HG03103 (cell line): Measurements from ENCODE around the gene COL25A1.
A peak's percentile ranks its signal among the peaks of the same experiment; 100 is the strongest.
"Not testable (repeated sequence)": the region's sequence is repeated elsewhere in the genome, so short reads cannot be mapped to it uniquely, and the experiment has no call there.

ENCODE experiments used
- ATAC-seq: cut with Tn5 transposase; IDR thresholded peaks from one replicate; pipeline ENCODE4 v1.9.1; 2021; ENCODE audit warnings: low read depth; ENCODE audit not compliant: unreplicated experiment

The COL25A1 gene

DNA sequence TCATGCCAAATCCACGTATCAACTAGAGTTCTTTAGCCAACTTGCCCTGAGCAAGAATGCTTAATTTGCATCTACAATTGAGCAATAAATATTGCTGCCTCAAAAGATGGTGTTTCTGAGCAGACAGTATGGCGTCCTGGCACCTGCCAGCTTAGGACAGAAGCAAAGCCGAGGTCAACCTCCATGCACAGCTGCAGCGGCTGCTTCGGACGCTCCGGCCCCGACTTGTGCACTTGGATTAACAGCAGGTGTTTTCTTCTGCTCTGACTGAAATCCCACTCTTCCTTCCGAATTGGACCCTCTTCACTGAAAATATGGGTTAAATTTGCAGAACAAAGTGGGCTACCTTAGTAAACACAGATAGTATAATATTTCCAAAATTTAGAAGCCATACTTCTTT lies 324.4 kb downstream of the COL25A1 start:
- ATAC-seq = no peak

DNA sequence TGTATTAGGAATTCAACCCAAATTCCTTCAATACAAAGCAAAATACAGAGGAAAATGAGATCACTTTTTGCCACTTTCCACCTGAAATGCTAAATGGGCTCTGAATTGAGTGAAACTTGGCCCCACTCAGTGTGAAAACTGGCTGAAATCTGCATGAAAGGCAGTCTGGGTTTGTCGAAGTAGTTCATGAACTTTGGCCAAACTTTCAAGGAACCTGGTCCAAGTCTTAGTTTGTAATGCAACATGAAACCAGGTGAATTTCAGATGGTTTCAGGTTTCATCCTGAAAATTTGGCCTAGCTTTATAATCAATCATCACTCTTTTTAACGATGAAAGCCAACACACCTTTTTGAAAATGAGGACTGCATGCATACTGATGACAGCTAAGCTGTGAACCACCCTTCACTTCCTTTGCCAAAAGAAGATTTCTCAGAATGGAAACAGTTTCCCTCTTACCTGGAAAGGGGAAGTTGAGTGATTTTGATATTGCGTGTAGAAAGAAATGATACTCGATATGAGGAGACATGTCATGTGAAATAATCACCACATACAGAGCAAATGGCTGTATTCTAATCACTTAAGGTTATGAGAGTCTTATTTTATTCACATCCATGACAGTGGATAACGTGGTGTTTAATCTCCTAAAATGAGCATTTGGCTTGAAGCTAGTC lies 329.7 kb downstream of the COL25A1 start:
- ATAC-seq = peak; percentile 54

DNA sequence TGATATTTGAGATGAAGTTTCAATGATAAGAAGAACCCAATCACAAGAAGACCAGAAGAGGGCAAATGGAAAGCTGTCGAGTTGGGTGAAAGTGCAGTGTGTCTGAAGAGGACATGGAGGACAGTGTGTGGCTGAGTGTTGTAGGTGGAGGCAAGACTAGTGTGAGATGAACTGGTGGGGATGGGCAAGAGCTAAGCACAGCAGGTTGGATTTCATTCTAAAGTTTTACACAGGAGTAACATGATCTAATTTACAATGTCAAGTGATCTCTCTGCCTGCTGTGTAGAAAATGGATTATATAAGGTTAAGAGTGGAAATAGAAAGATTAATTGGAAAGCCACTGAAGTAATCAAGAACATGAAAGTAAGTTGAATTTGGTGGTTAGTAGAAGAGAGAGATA lies 331.0 kb downstream of the COL25A1 start:
- no peak for ATAC-seq

DNA sequence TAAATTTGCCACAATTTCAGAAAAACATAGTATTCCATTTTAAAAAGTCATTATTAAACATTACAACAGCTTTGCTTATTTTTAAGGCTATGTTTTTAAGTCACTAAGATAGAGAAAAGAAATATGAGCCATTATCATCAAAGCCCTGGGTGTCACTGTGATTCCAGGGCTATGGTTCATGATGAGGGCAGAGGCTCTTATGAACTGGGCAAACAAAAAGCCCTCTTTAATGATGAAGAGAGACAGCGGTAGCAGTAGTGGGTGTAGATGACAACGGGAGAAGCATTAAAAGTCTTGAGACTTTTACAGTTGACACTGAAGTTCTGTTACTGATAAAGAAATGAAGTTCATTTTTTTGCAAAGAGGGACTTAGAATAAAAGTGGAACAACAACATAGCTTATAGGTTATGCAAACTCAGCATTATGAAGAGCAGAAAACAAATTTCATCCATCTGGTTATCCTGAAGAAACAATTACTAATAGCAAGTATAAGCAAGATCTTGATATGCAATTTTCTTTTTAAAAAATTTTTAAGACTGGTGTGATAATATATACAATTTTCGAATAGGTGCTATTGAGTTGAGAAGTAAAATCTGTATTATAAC lies 336.9 kb downstream of the COL25A1 start:
- ATAC-seq = no peak

DNA sequence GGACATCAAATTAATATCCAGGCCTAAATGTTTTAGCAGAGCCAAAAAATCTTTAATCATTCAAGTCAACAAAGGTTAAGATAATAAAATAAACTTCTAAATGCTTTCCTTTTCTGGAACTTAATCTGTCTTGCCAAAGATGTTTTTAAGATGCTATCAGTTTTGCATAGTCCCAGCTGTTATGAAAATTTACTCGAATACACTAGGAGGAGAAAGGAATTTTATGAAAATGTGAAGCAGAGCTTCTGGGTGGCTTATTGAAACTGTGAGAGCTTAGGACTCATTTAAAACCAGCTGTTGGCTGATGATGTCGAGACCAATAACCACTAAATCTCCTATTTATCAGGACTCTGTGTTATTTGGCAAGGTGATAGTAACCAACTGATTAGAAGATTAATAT lies 337.4 kb downstream of the COL25A1 start:
- ATAC-seq = no peak

DNA sequence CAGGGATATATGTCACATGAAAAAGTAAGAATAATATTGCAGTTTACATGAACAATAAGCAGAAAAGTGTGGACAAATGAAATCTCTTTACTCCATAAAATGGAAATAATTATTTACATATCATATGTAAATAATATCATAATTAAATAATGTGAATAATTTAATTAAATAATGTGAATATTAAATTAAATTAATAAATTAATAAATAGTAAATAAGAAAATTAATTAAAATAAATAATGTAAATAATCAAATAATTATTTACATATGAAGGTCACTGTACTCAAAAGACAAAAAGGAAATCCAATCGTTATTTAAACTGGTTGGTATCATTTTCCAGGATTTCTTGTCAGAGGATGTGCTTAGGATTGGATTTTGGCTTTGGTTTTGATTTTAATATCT lies 338.5 kb downstream of the COL25A1 start:
- no peak for ATAC-seq

DNA sequence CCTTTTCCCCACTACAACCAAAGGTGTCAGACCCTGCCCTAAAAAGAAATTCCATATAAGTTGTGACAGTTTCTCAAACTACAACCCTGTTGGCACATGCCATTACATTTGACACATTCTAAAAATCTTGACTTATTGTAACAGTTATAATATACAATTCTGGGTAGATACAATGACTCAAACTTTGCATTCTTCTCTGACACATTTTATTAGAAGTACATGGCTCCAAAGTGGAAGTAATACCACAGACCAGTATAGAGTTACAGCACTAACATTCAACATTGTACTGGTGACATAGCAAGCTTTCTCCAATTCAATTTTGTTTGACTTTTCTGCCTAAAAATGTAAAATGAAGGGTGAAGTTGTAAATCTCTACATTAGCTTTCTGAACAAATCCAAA lies 343.0 kb downstream of the COL25A1 start:
- ATAC-seq = no peak

DNA sequence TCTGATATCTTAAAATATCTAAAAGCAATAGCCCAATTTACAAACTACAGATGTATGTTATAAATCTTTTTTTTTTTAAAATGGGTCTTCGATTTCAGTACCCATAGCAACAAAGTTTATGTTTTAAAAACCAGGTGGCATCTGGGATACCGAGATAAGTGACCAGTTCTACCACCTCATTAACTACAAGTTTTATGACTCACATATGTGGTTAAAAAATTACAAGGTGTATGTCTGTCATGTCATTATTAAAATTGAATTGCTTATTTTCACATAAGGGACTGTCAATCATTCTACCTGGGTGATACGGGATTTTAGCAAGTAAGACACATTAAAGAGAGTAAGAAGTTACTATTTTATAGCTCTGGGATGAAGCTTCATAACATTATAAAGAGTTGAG lies 347.6 kb downstream of the COL25A1 start:
- ATAC-seq = no peak

DNA sequence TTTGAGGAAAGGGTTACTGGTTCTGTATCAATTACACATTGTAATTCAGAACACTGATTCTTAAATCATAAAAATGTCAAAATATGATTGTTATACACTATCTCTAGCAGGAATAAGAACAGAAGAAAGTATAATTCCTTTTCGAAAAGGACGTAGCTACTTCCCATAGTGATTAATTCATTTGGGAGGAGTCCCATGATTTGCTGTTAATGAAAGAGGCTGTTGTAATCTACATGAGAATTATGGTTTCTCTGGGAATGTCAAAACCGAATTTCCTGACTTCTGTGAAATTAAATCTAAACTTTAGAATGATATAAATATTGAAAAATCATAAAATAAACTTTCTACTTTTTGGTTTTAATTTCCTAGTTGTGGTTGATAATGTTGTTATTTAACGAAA lies 348.5 kb downstream of the COL25A1 start:
- ATAC-seq = no peak

DNA sequence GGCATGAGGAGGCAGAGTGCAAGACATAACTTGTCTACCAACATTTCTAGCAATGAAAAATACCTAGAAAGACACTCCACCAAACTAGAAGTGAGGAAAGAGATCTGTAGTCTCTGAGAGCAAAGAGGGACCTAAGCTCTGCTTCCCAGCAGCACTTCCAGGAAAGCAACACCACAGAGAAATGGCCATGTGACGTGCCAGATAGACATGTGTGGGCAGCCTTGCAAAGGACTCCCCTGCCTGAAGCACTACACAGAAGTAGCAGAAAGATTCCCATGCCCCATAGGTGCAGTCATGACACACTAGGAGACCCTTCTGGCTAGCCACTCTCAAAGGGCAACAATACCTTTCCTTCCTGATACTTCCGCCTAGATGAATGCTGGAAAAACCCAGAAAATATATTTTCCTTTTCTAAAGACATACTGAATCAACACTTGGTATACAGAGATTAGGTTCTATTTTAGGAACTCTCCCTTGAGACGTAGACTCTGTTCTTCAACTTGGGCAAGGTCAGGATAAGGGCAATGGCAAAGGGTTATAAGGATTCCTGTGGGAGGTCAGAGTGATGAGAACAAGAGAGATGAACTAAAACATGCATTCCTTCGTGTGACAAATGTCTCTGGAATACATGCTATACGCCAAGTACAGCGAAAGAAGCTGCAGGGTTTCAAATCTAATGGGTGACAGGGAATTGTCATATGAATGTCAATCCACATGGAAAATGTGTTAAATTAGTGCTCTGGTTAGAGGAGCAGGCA lies 352.1 kb downstream of the COL25A1 start:
- ATAC-seq = no peak

DNA sequence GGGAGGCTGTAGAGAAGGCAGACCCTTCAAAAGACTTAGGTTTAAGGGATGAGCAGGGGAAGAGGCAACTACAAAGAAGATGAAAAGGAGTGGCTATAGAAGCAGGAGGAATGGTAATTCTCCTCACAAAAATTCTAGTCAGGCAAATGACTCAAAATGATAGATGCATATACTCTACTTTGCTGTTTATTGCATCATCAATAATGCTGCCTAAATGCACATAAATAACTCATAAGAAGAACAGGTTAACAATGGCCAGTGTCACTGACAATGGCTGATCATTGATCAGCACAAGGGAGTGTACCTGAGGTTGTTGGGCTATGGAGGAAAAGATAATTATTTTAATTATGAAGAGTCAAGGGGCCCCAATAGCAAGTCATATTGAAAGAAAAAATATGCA lies 354.9 kb downstream of the COL25A1 start:
- ATAC-seq = no peak

DNA sequence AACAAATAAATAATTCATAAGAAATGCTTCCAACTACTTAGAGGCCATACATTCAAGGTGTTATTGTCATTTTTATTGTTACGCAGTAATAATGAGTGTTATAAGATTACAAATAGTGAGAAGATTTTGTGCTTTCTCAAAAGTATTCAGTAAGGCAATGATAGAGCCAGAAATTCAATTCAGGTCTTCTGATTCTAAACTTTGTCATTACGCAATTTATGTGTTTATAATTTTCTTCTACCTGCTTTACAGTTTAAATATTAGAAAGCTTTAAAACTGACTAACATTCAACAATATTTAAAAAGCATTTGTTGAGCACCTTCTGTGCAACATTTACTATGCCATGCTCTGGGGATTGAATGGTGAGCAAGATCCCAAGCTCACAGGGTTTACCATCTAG lies 356.2 kb downstream of the COL25A1 start:
- no peak for ATAC-seq

DNA sequence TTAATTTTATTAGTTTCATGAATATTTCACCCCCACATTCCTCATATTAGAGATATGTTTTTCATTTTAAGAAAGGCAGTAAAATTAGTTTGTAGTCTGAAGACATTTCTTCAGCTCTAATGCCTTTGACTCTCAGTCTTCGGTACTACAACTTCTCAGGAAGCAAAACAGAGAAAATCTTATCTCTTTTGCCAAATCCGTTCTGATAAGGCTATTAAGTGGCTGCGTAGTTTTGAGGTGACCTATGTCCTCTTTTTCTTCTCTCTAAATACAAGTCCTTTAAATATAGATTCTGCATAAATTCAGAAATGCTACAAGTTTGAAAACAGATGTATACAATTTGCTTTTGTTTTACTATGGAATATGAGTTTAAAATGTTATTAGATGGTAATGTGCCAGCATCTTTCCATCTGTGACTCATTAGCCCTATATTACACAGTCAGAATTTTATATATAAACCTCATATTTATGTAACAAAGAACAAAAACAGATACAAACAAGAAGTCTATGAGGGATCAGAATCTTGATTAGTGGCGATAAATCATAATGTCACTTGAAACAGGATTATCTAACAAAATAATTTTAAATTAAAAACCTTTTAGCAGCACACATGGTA lies 358.4 kb downstream of the COL25A1 start:
- ATAC-seq = no peak

DNA sequence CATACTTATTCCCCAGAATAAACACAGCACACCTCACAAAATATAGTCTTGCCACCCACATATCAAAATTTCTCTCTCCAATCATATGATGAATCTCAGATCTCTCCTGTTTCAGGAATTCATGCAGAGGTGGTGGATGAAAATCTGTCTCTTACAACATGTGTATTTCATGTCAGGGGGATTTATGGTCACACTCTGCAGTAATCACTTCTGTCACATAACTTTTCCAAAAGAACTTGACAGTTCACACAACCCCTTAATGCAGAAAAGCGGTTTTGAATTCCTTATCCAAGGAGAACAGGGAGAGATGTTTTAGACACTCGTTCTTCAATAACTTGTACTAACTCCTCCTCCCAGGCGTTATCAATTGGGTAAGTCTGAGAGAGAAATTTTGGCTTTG lies 359.1 kb downstream of the COL25A1 start:
- no peak for ATAC-seq

DNA sequence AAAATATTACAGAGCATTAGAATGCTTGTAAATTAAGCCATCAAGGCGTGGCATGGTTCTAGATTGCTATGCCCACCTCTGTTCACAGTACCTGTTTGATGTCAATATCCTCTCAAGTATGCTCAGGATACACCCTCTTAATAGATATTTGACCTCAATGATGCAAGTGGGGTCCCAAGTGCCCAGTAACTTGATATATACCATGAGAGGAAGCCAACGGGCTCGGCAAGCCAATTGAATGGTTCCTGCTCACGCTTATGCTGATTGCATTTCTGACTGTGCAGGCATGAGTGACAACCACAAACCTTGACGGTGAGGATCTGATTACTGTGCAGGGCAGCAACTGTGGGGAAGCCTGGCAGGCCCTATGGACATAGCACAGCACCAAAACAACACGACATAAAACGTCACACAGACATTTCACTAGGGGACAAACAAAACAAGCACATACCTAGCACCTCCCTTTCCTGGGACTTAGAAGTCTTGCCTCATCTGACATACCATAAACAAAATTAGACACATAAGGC lies 360.5 kb downstream of the COL25A1 start:
- no peak for ATAC-seq

DNA sequence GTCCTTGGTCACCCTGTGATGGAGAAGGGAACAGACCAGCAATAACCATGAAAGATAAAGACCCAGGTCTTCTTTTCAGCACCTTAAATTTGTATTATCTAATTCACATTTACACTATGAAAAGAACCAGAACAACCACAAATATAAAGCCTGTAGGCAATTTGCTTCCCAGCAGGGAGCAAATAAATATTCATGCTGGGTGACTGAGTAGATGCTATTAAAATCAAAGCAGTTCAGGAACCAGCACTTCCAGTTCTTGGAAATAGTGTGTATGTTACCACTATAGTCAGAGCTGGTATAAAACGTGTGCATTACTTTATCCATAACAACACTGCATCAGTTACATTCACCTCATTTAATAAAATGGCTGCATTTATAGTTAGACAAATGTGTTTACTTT lies 361.8 kb downstream of the COL25A1 start:
- no peak for ATAC-seq

DNA sequence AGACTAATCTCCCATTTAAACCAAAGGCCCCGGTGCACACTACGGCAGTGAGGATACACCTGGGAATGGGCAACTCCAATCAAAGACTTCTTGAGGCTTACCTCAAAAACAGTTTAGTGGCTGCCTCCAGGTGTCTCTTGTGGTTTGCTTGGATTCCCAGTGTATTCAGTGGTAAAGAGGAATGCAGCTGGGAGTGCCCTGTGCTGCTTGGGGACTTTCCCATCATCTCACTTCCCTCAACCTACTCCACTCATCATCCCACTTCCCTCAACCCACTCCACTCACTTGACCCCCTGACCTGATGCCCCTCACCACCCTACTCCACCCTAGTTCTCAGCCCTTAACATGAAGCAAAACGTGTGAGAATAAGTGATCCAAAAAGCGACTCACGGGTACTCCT lies 362.3 kb downstream of the COL25A1 start:
- ATAC-seq = no peak

DNA sequence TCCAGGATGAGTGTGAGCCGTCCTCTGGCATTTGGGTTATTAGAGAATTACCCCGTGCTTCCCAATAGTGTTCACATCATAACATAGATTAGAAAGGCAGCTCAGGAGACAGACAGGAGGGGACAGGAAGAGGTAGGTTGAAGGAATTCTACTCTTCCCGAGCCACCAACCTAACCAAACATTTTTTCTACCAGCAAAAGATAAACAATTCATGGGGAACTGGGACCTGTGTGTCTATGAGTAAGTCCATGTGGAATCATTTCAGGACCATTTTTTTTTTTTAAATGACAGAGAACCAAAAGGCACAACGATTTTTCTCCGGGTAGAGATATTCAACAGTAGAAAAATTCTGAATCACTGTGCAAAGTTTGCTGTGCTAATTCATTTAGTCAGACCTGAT lies 365.4 kb downstream of the COL25A1 start:
- no peak for ATAC-seq

DNA sequence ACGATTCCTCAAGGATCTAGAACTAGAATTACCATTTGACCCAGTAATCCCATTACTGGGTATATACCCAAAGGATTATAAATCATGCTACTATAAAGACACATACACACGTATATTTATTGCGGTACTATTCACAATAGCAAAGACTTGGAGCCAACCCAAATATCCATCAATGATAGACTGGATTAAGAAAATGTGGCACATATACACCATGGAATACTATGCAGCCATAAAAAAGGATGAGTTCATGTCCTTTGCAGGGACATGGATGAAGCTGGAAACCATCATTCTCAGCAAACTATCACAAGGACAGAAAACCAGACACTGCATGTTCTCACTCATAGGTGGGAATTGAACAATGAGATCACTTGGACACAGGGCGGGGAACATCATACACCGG lies 368.5 kb downstream of the COL25A1 start:
- not testable (repeated sequence) for ATAC-seq

DNA sequence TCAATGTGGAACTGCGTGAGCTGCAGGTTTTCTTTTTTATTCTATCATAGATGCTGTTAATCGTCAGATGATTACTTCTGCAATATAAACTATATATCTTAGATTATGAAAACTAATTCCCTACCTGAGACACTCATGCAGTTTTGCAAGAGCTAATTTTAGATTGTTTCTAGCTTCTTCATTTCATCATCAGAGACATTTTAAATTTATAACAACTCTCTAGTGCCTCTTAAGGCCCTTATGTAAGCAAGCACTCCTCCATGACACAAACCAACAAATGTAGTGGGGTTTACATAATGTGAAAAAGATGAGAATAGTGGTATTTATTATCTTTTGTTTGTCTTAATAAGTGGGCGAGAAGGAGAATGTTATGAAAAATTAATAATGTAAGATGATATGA lies 369.4 kb downstream of the COL25A1 start:
- no peak for ATAC-seq

DNA sequence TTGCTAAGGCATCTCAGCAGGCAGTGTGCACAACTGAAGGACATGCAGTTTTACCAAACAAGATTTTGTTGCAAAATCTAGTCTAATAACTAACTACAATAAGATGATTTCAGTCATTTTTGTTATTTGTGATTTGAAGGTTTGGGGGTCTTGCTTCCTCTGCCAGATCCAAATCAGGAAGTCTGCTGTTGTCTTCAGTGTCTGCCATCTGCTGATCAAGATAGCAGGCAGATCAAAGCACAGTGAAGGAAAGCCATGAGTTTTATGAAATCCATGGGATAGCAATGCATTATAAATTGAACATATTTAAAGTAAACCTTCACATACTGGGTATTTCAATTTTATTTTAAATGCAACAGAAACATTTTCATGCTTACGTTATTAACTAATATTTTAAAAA lies 370.5 kb downstream of the COL25A1 start:
- no peak for ATAC-seq
